Psoas muscle (tissue), 8 donors: Measurements from ENCODE around the gene TMEM258. TPM values are rescaled to one million over a fixed set of nuclear protein-coding genes. Genes with fewer than 3 reads are reported as not detected.

Experiments
- ATAC-seq, 4 donors: fragments of 200-7000 bp; cut with Tn5 transposase; one replicate each; pipeline ENCODE4 v1.9.1; 2020; ENCODE audit warnings: moderate library complexity in 3 of 4, mild to moderate bottlenecking in 2 of 4
- DNase-seq, 2 donors: peaks; one replicate each; pipeline ENCODE4 v3.0.0-alpha.2; 2020
- H3K27ac ChIP-seq: fragments of 200-600 bp; one replicate; pipeline ENCODE4 v1.8.0; 2022
- H3K27me3 ChIP-seq, 3 donors: fragments of 200-600 bp in 1 of 3; one replicate each; pipeline versions ENCODE4 v1.6.1 to v1.8.0; 2013 to 2022; ENCODE audit warnings: low read length in 2 of 3, mild to moderate bottlenecking in 2 of 3, moderate library complexity in 1 of 3; ENCODE audit not compliant: insufficient read depth in 3 of 3
- H3K36me3 ChIP-seq, 2 donors: fragments of 200-600 bp in 1 of 2; one replicate each; pipeline versions ENCODE4 v1.6.1 to v1.8.0; 2013 to 2022; ENCODE audit warnings: low read depth in 1 of 2, mild to moderate bottlenecking in 1 of 2, moderate library complexity in 1 of 2; ENCODE audit not compliant: insufficient read depth in 1 of 2
- H3K4me1 ChIP-seq: fragments of 200-600 bp; one replicate; pipeline ENCODE4 v1.8.0; 2022
- H3K4me3 ChIP-seq: fragments of 200-600 bp; one replicate; pipeline ENCODE4 v1.8.0; 2022; ENCODE audit warnings: mild to moderate bottlenecking
- H3K9me3 ChIP-seq: fragments of 200-600 bp; one replicate; pipeline ENCODE4 v1.8.0; 2022
- WGBS, 3 donors: extraction: QIAGEN DNeasy Blood & Tissue Kit; methylation state at CpG; one replicate each; pipeline versions ENCODE4 v1.1.6 to v1.1.7; 2013; 5-methylcytosine and 5-hydroxymethylcytosine counted together
- intact Hi-C, 2 donors: fragments of 100-400 bp; cut with DNase I; formaldehyde crosslinking; loops; one replicate each; pipeline versions ENCODE4 v1.11.0 to v1.14.2; 2022
- long read RNA-seq, 2 donors: library from polyadenylated mRNA; unstranded; transcript quantifications; one replicate each; pipeline ENCODE4 v2.0.0, GENCODE V29; 2021
- polyA plus RNA-seq, 3 donors: library from polyadenylated mRNA; stranded (reverse); fragments of 200-250 nt; gene quantifications; one replicate each; pipeline ENCODE4 v1.2.3, GENCODE V29; 2013
- total RNA-seq, 4 donors: library from RNA; stranded (reverse); fragmentation: NEBNext Ultra II Directional in 2 of 4; extraction: Animal tissue kit (Norgen Biotek cat#: 25700) in 2 of 4; gene quantifications; one replicate each; pipeline versions ENCODE4 v1.2.1 to v1.2.4, GENCODE V29; 2021 to 2023
- TF ChIP-seq, protein P1 (sequence below): fragments of 200-600 bp; IDR thresholded peaks from one replicate; pipeline ENCODE4 v1.8.0; 2022; ENCODE audit warnings: antibody characterized with exemption
- donor health status: healthy with polysubstance abuse.
- donor health status: DM: no; HTN: no; CAD: no; lungs with moderate emphysema.
- donor health status: Bipolar disorder and iron deficiency.
- donor health status: healthy.
- donor health status: DM: yes; HTN: yes; CAD: no.
- donor health status: DM: no; HTN: no; CAD: no.
- donor health status: DM: no; HTN: no; CAD: no.
- donor health status: DM: yes; HTN: yes; CAD: no.

Gene TMEM258
- 10 to 100 TPM; 76.0 to 93.2 (median 80.9) TPM for total RNA-seq
- polyA plus RNA-seq, result 100 to 1,000 TPM; 152 to 177 (median 159) TPM
- long read RNA-seq, donor 1, transcript TMEM258-204 (4 exons, 575 nt), result major isoform, 41 of 46 reads
- long read RNA-seq, donor 1, partial matches to known transcripts, result 4 of 46 reads
- long read RNA-seq, donor 1, other reads (novel, unspliced or antisense), result 0 of 46 reads
- long read RNA-seq, donor 2, transcript TMEM258-204 (4 exons, 575 nt), result major isoform, 70 of 77 reads
- long read RNA-seq, donor 2, partial matches to known transcripts, result 2 of 77 reads
- long read RNA-seq, donor 2, other reads (novel, unspliced or antisense), result 1 of 77 reads

DNA sequence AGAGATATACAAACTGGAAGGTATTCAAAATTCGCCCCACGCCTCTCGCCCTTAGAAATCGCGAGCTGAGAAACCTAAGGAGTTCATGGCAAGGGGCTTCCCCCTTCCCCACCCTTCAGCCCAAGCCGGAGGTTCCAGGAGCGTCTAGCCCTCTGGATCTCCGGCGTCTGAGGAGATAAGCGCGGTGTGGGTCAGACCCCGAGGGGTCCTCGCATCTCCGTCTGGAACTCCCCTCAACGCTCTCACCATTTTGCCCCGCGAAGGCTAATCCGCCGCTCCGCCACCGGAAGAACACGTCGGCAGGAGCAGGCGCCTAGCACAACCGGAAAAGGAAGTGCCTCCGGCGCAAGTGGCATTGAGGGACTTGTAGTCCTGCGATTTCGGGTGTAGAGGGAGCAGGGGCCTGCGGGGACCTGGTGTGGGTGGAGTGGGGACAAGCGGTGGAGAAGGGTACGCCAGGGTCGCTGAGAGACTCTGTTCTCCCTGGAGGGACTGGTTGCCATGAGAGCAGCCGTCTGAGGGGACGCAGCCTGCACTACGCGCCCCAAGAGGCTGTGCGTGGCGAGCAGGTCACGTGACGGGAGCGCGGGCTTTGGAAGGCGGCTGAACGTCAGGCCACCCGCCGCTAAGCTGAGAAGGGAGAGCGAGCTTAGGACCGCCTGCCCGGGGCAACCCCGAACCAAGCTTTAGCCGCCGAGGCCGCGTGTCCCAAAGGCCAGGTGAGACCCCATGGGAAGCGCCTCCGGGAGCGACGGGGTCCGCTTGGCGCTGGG is at the start of gene TMEM258, which contains the start of gene FEN1:
TSS of gene TMEM258 (minus strand) at position 290 of the 773 bp plus-strand sequence. CDS start at position 249, 41 bp downstream.
TSS of gene FEN1 (plus strand) at position 602 of the 773 bp plus-strand sequence. CDS start 2,451 bp downstream, outside the sequence.
- ATAC-seq (peak; percentile 91 to 96 (median 94)), DNase-seq (peak; percentile 90 to 94)

DNA sequence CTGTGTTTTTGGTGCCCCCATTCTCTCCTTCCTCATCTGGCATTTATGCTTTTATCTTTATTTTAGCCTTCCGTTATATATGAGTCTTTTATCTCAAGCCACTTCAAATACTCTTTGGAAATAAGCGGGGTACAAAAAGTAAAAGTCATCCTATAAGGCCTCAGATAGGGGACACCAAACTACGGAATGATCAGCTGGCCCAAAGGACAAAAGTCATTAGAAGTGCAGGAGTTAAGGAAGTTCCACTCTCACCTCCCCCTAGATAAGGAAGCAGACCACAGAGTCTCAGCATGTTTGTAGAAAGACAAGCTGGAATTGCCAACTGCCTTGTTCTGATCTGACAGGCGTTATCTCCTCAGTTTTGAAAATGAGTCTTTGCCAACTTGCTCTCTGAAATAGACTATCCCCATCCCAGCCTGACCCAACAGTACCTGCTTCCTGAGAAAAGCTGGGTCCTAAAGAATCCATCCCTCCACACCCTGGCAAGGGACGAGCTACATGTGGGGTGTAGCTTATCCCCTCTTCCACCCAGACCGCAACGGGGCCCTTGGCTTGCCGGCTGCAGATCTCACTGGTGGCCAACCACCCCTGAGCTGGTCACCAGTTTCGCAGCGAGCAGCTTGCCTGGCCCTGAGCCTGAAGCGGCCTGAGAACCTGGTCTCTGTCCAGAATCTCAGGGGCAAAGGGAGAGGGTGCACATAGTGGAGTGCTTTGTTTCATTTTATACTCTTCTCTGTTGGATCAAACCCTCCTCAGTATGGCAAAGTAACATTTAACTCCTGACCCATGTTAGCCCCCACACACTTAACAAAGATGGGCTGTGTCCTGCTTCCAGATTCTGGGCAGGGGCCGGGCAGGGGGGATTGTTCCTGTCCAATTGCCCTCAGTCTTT is 49.5 kb upstream of the TMEM258 start:
- no peaks in the 10 kb centered on the region for H3K9me3 ChIP-seq
- ATAC-seq (no peak), DNase-seq (no peak)
- H3K27me3 ChIP-seq, result no peaks in the 10 kb centered on the region
- no peak overlapping the region for H3K4me3 ChIP-seq
- intact Hi-C loops, result no loop called here
- H3K27ac ChIP-seq, result no peak overlapping the region
- WGBS, 3 donors, result 64 to 78% (median 64%) methylated on average over 12 of the region's 12 CpGs
- peaks cover 0 to 4% of the 10 kb centered on the region in 2 donors for H3K36me3 ChIP-seq
- TF ChIP-seq, protein P1, sequence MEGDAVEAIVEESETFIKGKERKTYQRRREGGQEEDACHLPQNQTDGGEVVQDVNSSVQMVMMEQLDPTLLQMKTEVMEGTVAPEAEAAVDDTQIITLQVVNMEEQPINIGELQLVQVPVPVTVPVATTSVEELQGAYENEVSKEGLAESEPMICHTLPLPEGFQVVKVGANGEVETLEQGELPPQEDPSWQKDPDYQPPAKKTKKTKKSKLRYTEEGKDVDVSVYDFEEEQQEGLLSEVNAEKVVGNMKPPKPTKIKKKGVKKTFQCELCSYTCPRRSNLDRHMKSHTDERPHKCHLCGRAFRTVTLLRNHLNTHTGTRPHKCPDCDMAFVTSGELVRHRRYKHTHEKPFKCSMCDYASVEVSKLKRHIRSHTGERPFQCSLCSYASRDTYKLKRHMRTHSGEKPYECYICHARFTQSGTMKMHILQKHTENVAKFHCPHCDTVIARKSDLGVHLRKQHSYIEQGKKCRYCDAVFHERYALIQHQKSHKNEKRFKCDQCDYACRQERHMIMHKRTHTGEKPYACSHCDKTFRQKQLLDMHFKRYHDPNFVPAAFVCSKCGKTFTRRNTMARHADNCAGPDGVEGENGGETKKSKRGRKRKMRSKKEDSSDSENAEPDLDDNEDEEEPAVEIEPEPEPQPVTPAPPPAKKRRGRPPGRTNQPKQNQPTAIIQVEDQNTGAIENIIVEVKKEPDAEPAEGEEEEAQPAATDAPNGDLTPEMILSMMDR, result no peak
- H3K4me1 ChIP-seq, result no peaks in the 10 kb centered on the region

More for the DNA sequence above, at the start of gene TMEM258, which contains the start of gene FEN1:
- Histone ChIP-seq H3K27ac (peak within 1 kb of the TSS; percentile 97), H3K36me3 (peaks cover 6 to 38% of the 10 kb centered on the region in 2 donors), H3K9me3 (no peaks in the 10 kb centered on the region), H3K4me3 (peak within 1 kb of the TSS; percentile 86), H3K4me1 (peaks cover 19% of the 10 kb centered on the region), H3K27me3 (no peaks in the 10 kb centered on the region)
- WGBS, 3 donors, result 0% methylated on average over 55 to 61 of the region's 61 CpGs
- TF ChIP-seq, protein P1, result no peak
- intact Hi-C loops, result loop anchor here (5.0 to 10.0 kb wide), 3 partner anchors 100 to 162 kb away; partner anchors contain the start of genes BEST1 (in 1 of the 2) and FADS3 (in 1 of the 2)

DNA sequence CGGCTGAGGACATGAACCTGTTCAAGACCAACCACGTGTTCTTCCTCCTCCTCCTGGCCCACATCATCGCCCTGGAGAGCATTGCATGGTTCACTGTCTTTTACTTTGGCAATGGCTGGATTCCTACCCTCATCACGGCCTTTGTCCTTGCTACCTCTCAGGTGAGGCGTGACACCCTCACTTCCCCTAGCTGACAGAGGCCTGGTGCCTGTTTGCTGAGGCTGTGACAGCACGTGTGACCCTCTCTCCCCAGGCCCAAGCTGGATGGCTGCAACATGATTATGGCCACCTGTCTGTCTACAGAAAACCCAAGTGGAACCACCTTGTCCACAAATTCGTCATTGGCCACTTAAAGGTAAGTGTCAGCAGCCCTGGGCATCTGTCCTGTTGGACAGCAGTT is 48.0 kb upstream of the TMEM258 start:
- Histone ChIP-seq H3K4me1 (no peaks in the 10 kb centered on the region), H3K27me3 (no peaks in the 10 kb centered on the region), H3K4me3 (no peak overlapping the region), H3K27ac (no peak overlapping the region), H3K9me3 (no peaks in the 10 kb centered on the region), H3K36me3 (peaks cover 0 to 4% of the 10 kb centered on the region in 2 donors)
- intact Hi-C loops, result no loop called here
- no peak for DNase-seq
- ATAC-seq, result no peak
- 93 to 97% (median 95%) methylated on average over 7 of the region's 7 CpGs for WGBS, 3 donors
- TF ChIP-seq, protein P1, result no peak

DNA sequence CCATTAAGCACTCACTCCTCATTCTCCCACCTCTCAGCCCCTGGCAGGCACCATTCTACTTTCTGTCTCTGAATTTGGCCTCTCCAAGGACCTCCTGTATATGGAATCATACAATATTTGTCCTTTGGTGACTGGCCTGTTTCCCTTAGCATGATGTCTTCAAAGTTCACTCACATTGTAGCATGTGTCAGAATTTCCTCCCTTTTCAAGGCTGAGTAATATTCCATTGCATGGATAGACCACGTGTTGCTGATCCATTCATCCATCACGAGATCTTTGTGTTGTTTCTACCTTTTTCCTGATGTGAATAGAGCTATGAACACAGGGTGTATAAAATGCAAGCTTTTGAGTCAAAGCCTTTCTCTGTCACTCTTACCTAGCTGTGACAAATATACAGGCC is 47.3 kb upstream of the TMEM258 start:
- TF ChIP-seq, protein P1, result no peak
- no peaks in the 10 kb centered on the region for H3K27me3 ChIP-seq
- intact Hi-C loops, result no loop called here
- ATAC-seq, result no peak
- DNase-seq, result no peak
- peaks cover 0 to 4% of the 10 kb centered on the region in 2 donors for H3K36me3 ChIP-seq
- no peak overlapping the region for H3K4me3 ChIP-seq
- H3K27ac ChIP-seq, result no peak overlapping the region
- no peaks in the 10 kb centered on the region for H3K9me3 ChIP-seq
- 97 to 100% (median 99%) methylated on average over 2 of the region's 2 CpGs for WGBS, 3 donors
- H3K4me1 ChIP-seq, result no peaks in the 10 kb centered on the region
